ENCODE data around the gene PTPRG. TPM values are rescaled to one million over a fixed set of nuclear protein-coding genes. Genes with fewer than 3 reads are reported as not detected.

The PTPRG gene
- total RNA-seq, 3 donors from 2014 or later, result 0.10 to 0.19 (median 0.13) TPM

- H3K36me3 Mint-ChIP-seq (ENCODE audit: insufficient read depth), result no peaks in the 10 kb centered on the region
- H3K9me3 Mint-ChIP-seq, result no peaks in the 10 kb centered on the region
- DNase-seq (no peak), ATAC-seq (no peak)
- H3K4me1 Mint-ChIP-seq (ENCODE audit: low read depth), result no peaks in the 10 kb centered on the region
- no peaks in the 10 kb centered on the region for H3K27me3 Mint-ChIP-seq (ENCODE audit: low read depth)
- no peak overlapping the region for H3K4me3 Mint-ChIP-seq
Observed at GRCh38 chr3:61908382-61908781, 347.0 kb downstream of the PTPRG start.

- ATAC-seq (no peak), DNase-seq (no peak)
- Mint-ChIP-seq H3K36me3 (ENCODE audit: insufficient read depth) (no peaks in the 10 kb centered on the region), H3K4me3 (no peak overlapping the region), H3K27me3 (ENCODE audit: low read depth) (no peaks in the 10 kb centered on the region), H3K9me3 (no peaks in the 10 kb centered on the region), H3K4me1 (ENCODE audit: low read depth) (no peaks in the 10 kb centered on the region)
Observed at GRCh38 chr3:61910732-61911131, 349.4 kb downstream of the PTPRG start.

GRCh38 chr3:61912158-61912557 lies 350.8 kb downstream of the PTPRG start:
- H3K9me3 Mint-ChIP-seq, result no peaks in the 10 kb centered on the region
- no peaks in the 10 kb centered on the region for H3K27me3 Mint-ChIP-seq (ENCODE audit: low read depth)
- H3K4me3 Mint-ChIP-seq, result no peak overlapping the region
- H3K4me1 Mint-ChIP-seq (ENCODE audit: low read depth), result no peaks in the 10 kb centered on the region
- DNase-seq (no peak), ATAC-seq (no peak)
- H3K36me3 Mint-ChIP-seq (ENCODE audit: insufficient read depth), result no peaks in the 10 kb centered on the region

- DNase-seq (no peak), ATAC-seq (no peak)
- Mint-ChIP-seq H3K27me3 (ENCODE audit: low read depth) (no peaks in the 10 kb centered on the region), H3K4me1 (ENCODE audit: low read depth) (no peaks in the 10 kb centered on the region), H3K4me3 (no peak overlapping the region), H3K36me3 (ENCODE audit: insufficient read depth) (no peaks in the 10 kb centered on the region), H3K9me3 (peaks cover 2% of the 10 kb centered on the region)
Observed at GRCh38 chr3:61913701-61914100, 352.3 kb downstream of the PTPRG start.

- peaks cover 2% of the 10 kb centered on the region for H3K9me3 Mint-ChIP-seq
- no peak for DNase-seq
- H3K27me3 Mint-ChIP-seq (ENCODE audit: low read depth), result no peaks in the 10 kb centered on the region
- no peaks in the 10 kb centered on the region for H3K36me3 Mint-ChIP-seq (ENCODE audit: insufficient read depth)
- ATAC-seq, result no peak
- H3K4me3 Mint-ChIP-seq, result no peak overlapping the region
- no peaks in the 10 kb centered on the region for H3K4me1 Mint-ChIP-seq (ENCODE audit: low read depth)
Observed at GRCh38 chr3:61914276-61914675, 352.9 kb downstream of the PTPRG start.

- DNase-seq (no peak), ATAC-seq (no peak)
- Mint-ChIP-seq H3K4me1 (ENCODE audit: low read depth) (no peaks in the 10 kb centered on the region), H3K36me3 (ENCODE audit: insufficient read depth) (no peaks in the 10 kb centered on the region), H3K27me3 (ENCODE audit: low read depth) (no peaks in the 10 kb centered on the region), H3K4me3 (no peak overlapping the region), H3K9me3 (peaks cover 2% of the 10 kb centered on the region)
Observed at GRCh38 chr3:61915296-61915695, 353.9 kb downstream of the PTPRG start.

GRCh38 chr3:61919371-61919770 lies 358.0 kb downstream of the PTPRG start:
- Mint-ChIP-seq H3K9me3 (peaks cover 2% of the 10 kb centered on the region), H3K4me3 (no peak overlapping the region), H3K4me1 (ENCODE audit: low read depth) (no peaks in the 10 kb centered on the region), H3K27me3 (ENCODE audit: low read depth) (no peaks in the 10 kb centered on the region), H3K36me3 (ENCODE audit: insufficient read depth) (no peaks in the 10 kb centered on the region)
- DNase-seq (no peak), ATAC-seq (no peak)

GRCh38 chr3:61922118-61922517 lies 360.7 kb downstream of the PTPRG start:
- Mint-ChIP-seq H3K36me3 (ENCODE audit: insufficient read depth) (no peaks in the 10 kb centered on the region), H3K4me3 (no peak overlapping the region), H3K4me1 (ENCODE audit: low read depth) (no peaks in the 10 kb centered on the region), H3K27me3 (ENCODE audit: low read depth) (no peaks in the 10 kb centered on the region), H3K9me3 (peaks cover 5% of the 10 kb centered on the region)
- DNase-seq, result no peak
- ATAC-seq, result no peak

- ATAC-seq (no peak), DNase-seq (no peak)
- Mint-ChIP-seq H3K4me3 (no peak overlapping the region), H3K27me3 (ENCODE audit: low read depth) (no peaks in the 10 kb centered on the region), H3K36me3 (ENCODE audit: insufficient read depth) (no peaks in the 10 kb centered on the region), H3K9me3 (peaks cover 3% of the 10 kb centered on the region), H3K4me1 (ENCODE audit: low read depth) (no peaks in the 10 kb centered on the region)
Observed at GRCh38 chr3:61924090-61924735, 362.8 kb downstream of the PTPRG start.

GRCh38 chr3:61924991-61925390 lies 363.6 kb downstream of the PTPRG start:
- DNase-seq (no peak), ATAC-seq (no peak)
- Mint-ChIP-seq H3K27me3 (ENCODE audit: low read depth) (no peaks in the 10 kb centered on the region), H3K36me3 (ENCODE audit: insufficient read depth) (no peaks in the 10 kb centered on the region), H3K4me1 (ENCODE audit: low read depth) (no peaks in the 10 kb centered on the region), H3K4me3 (no peak overlapping the region), H3K9me3 (peaks cover 3% of the 10 kb centered on the region)

GRCh38 chr3:61925721-61926120 lies 364.4 kb downstream of the PTPRG start:
- Mint-ChIP-seq H3K27me3 (ENCODE audit: low read depth) (no peaks in the 10 kb centered on the region), H3K36me3 (ENCODE audit: insufficient read depth) (no peaks in the 10 kb centered on the region), H3K4me1 (ENCODE audit: low read depth) (no peaks in the 10 kb centered on the region), H3K9me3 (peaks cover 3% of the 10 kb centered on the region), H3K4me3 (no peak overlapping the region)
- no peak for ATAC-seq
- no peak for DNase-seq

GRCh38 chr3:61926923-61927322 lies 365.6 kb downstream of the PTPRG start:
- Mint-ChIP-seq H3K4me1 (ENCODE audit: low read depth) (no peaks in the 10 kb centered on the region), H3K36me3 (ENCODE audit: insufficient read depth) (no peaks in the 10 kb centered on the region), H3K9me3 (peaks cover 3% of the 10 kb centered on the region), H3K4me3 (no peak overlapping the region), H3K27me3 (ENCODE audit: low read depth) (no peaks in the 10 kb centered on the region)
- no peak for DNase-seq
- no peak for ATAC-seq

- no peaks in the 10 kb centered on the region for H3K4me1 Mint-ChIP-seq (ENCODE audit: low read depth)
- H3K9me3 Mint-ChIP-seq, result peaks cover 3% of the 10 kb centered on the region
- no peaks in the 10 kb centered on the region for H3K27me3 Mint-ChIP-seq (ENCODE audit: low read depth)
- DNase-seq (no peak), ATAC-seq (no peak)
- H3K36me3 Mint-ChIP-seq (ENCODE audit: insufficient read depth), result no peaks in the 10 kb centered on the region
- H3K4me3 Mint-ChIP-seq, result no peak overlapping the region
Observed at GRCh38 chr3:61927332-61927731, 366.0 kb downstream of the PTPRG start.

GRCh38 chr3:61928039-61928438 lies 366.7 kb downstream of the PTPRG start:
- H3K27me3 Mint-ChIP-seq (ENCODE audit: low read depth), result no peaks in the 10 kb centered on the region
- DNase-seq (no peak), ATAC-seq (no peak)
- H3K36me3 Mint-ChIP-seq (ENCODE audit: insufficient read depth), result no peaks in the 10 kb centered on the region
- H3K9me3 Mint-ChIP-seq, result peaks cover 3% of the 10 kb centered on the region
- no peak overlapping the region for H3K4me3 Mint-ChIP-seq
- H3K4me1 Mint-ChIP-seq (ENCODE audit: low read depth), result no peaks in the 10 kb centered on the region

- Mint-ChIP-seq H3K27me3 (ENCODE audit: low read depth) (no peaks in the 10 kb centered on the region), H3K36me3 (ENCODE audit: insufficient read depth) (no peaks in the 10 kb centered on the region), H3K9me3 (peaks cover 3% of the 10 kb centered on the region), H3K4me3 (no peak overlapping the region), H3K4me1 (ENCODE audit: low read depth) (no peaks in the 10 kb centered on the region)
- DNase-seq (no peak), ATAC-seq (no peak)
Observed at GRCh38 chr3:61928776-61929314, 367.5 kb downstream of the PTPRG start.
